IgD-negative memory B cell (primary cell): ENCODE data around the gene TMPRSS11A. TPM values are rescaled to one million over a fixed set of nuclear protein-coding genes. Genes with fewer than 3 reads are reported as not detected.

ENCODE experiments used
- H3K27ac Mint-ChIP-seq, 3 donors: one replicate each; pipeline ENCODE4 v1.8.0; 2020 to 2022; ENCODE audit warnings: mild to moderate bottlenecking in 3 of 3, mixed read lengths in 3 of 3, moderate library complexity in 1 of 3
- H3K27me3 Mint-ChIP-seq: one replicate; pipeline ENCODE4 v1.8.0; 2021; ENCODE audit warnings: mixed read lengths
- H3K36me3 Mint-ChIP-seq: one replicate; pipeline ENCODE4 v1.8.0; 2020; ENCODE audit warnings: mild to moderate bottlenecking, mixed read lengths
- H3K4me1 Mint-ChIP-seq, 3 donors: one replicate each; pipeline ENCODE4 v1.8.0; 2020 to 2022; ENCODE audit warnings: mixed read lengths in 3 of 3, mild to moderate bottlenecking in 1 of 3
- H3K4me3 Mint-ChIP-seq, 4 donors: one replicate each; pipeline ENCODE4 v1.8.0; 2020 to 2022; ENCODE audit warnings: mild to moderate bottlenecking in 4 of 4, mixed read lengths in 4 of 4, moderate library complexity in 3 of 4
- H3K9me3 Mint-ChIP-seq, 3 donors: one replicate each; pipeline ENCODE4 v1.8.0; 2020 to 2021; ENCODE audit warnings: mixed read lengths in 3 of 3, mild to moderate bottlenecking in 1 of 3
- polyA plus RNA-seq: library from polyadenylated mRNA; unstranded; fragments of 300-500 nt; fragmentation: Illumina TruSeq; gene quantifications from one replicate; pipeline ENCODE4 v1.2.3, GENCODE V29; 2021

TMPRSS11A gene
- polyA plus RNA-seq, 1 donor from 2014 or later, result not detected

GRCh38 chr4:67869580-67870190 is 93.6 kb downstream of the TMPRSS11A start:
- Mint-ChIP-seq H3K27me3 (peaks cover 6% of the 10 kb centered on the region), H3K9me3 (peaks cover 0 to 4% (median 4%) of the 10 kb centered on the region in 3 donors), H3K4me3 (no peak overlapping the region), H3K4me1 (no peaks in the 10 kb centered on the region), H3K27ac (no peak overlapping the region), H3K36me3 (no peaks in the 10 kb centered on the region)

GRCh38 chr4:67861513-67861912 is 101.8 kb downstream of the TMPRSS11A start:
- Mint-ChIP-seq H3K9me3 (peaks cover 0 to 4% (median 0%) of the 10 kb centered on the region in 3 donors), H3K4me3 (no peak overlapping the region), H3K36me3 (no peaks in the 10 kb centered on the region), H3K27me3 (peaks cover 2% of the 10 kb centered on the region), H3K4me1 (no peaks in the 10 kb centered on the region), H3K27ac (no peak overlapping the region)

Other genes with a start within 250 kb of the TMPRSS11A start
- not detected for gene GNRHR, start 209.1 kb downstream of the TMPRSS11A start, polyA plus RNA-seq
- gene TMPRSS11D, start 79.5 kb downstream of the TMPRSS11A start, polyA plus RNA-seq, result not detected
- gene TMPRSS11F, start 166.4 kb upstream of the TMPRSS11A start, polyA plus RNA-seq, result not detected